A549 (cell line): ENCODE results near the gene SRC. TPM values are rescaled to one million over a fixed set of nuclear protein-coding genes. Genes with fewer than 3 reads are reported as not detected.
"Not testable (repeated sequence)": the region's sequence is repeated elsewhere in the genome, so short reads cannot be mapped to it uniquely, and the experiment has no call there.

Source experiments
- ATAC-seq, 2 experiments: fragments of 200-7000 bp in 1 of 2; fragments of >200 bp in 1 of 2; cut with Nextera tagmentation in 1 of 2; cut with Tn5 transposase in 1 of 2; 3 replicates each; pipeline versions ENCODE4 v1.8.0 to v1.9.1; 2018 to 2020; ENCODE audit warnings: mild to moderate bottlenecking in 1 of 2, moderate library complexity in 1 of 2
- CTCF ChIA-PET: fragments of 300-600 bp; sonication (Branson Sonifier 250); formaldehyde crosslinking; extraction: SDS; loops from one replicate; lab custom pipeline; 2021; ENCODE audit warnings: antibody characterized with exemption, inconsistent platforms; lab: Yijun Ruan, JAX
- POLR2A ChIA-PET: fragments of 350-600 bp; formaldehyde crosslinking; extraction: SDS; loops from one replicate; lab custom pipeline; 2021; ENCODE audit warnings: antibody characterized with exemption, inconsistent platforms; lab: Yijun Ruan, JAX
- DNase-seq, 2 experiments: peaks; one replicate each; pipeline versions ENCODE4 v3.0.0 to v3.0.0-alpha.2; 2011 to 2016; ENCODE audit warnings: low read depth in 1 of 2, low spot score in 1 of 2
- FAIRE-seq: peaks from 2 replicates; lab custom pipeline; 2011; peaks lifted over from hg19 to GRCh38; lab: Jason Lieb, UNC
- H3K27ac ChIP-seq, 2 experiments: fragments of >200 bp; sonication (Bioruptor Twin); formaldehyde crosslinking; 3 replicates each; pipeline ENCODE4 v1.5.1; 2016 to 2017
- H3K4me1 ChIP-seq: fragments of >200 bp; sonication (Bioruptor Twin); formaldehyde crosslinking; 3 replicates; pipeline ENCODE4 v1.6.1; 2016
- H3K4me2 ChIP-seq: fragments of >200 bp; sonication (Bioruptor Twin); formaldehyde crosslinking; 3 replicates; pipeline ENCODE4 v1.6.1; 2016
- H3K4me3 ChIP-seq: fragments of >200 bp; sonication (Bioruptor Twin); formaldehyde crosslinking; 3 replicates; pipeline ENCODE4 v1.5.1; 2016
- H3K9me3 ChIP-seq: fragments of >200 bp; sonication (Bioruptor Twin); formaldehyde crosslinking; 3 replicates; pipeline ENCODE4 v1.6.1; 2016
- CHD2 ChIP-seq: fragments of 150-350 bp; IDR thresholded peaks from 2 replicates; pipeline ENCODE4 v1.6.1; 2014; ENCODE audit warnings: low read length; ENCODE audit not compliant: partially characterized antibody
- E2F6 ChIP-seq: IDR thresholded peaks from 2 replicates; pipeline ENCODE4 v1.6.1; 2012; ENCODE audit warnings: low read depth, borderline replicate concordance
- GATA3 ChIP-seq: IDR thresholded peaks from 2 replicates; pipeline ENCODE4 v1.6.1; 2012; ENCODE audit warnings: borderline replicate concordance
- HOXA7 ChIP-seq: fragments of 250-450 bp; sonication (Bioruptor Pico); IDR thresholded peaks from 2 replicates; pipeline ENCODE4 v1.5.0; 2020; ENCODE audit warnings: mild to moderate bottlenecking, moderate library complexity
- JUN ChIP-seq, 2 experiments: fragments of >200 bp; sonication (Bioruptor Twin); formaldehyde crosslinking; IDR thresholded peaks; 2 replicates in 1 of 2; 3 replicates in 1 of 2; pipeline ENCODE4 v1.6.1; 2016 to 2017
- MAFK ChIP-seq: fragments of 450-650 bp; IDR thresholded peaks from 2 replicates; pipeline ENCODE4 v1.6.1; 2014; ENCODE audit not compliant: partially characterized antibody
- MAX ChIP-seq: IDR thresholded peaks from 2 replicates; pipeline ENCODE4 v1.6.1; 2012
- POLR2A ChIP-seq: IDR thresholded peaks from 2 replicates; pipeline ENCODE4 v1.6.1; 2012; ENCODE audit warnings: mild to moderate bottlenecking, low read length
- RFX5 ChIP-seq: fragments of 450-650 bp; IDR thresholded peaks from 2 replicates; pipeline ENCODE4 v1.7.1; 2014; ENCODE audit warnings: antibody characterized with exemption, mild to moderate bottlenecking, moderate library complexity
- WGBS: methylation state at CpG from one replicate; pipeline ENCODE4 v1.1.6; 2017; ENCODE audit errors: missing lambda C conversion rate; 5-methylcytosine and 5-hydroxymethylcytosine counted together
- polyA plus RNA-seq, 4 experiments: library from polyadenylated mRNA; depleted of rRNA in 3 of 4; stranded (reverse); fragments of >200 nt; fragmentation: RNase III in 1 of 4; extraction: RNeasy Plus Mini Kit Qiagen cat#74134 plus additional on column Dnase treatment in 1 of 4; gene quantifications; 2 replicates in 3 of 4; 3 replicates in 1 of 4; pipeline ENCODE4 v1.2.3, GENCODE V29; 2011 to 2017

Gene SRC
- polyA plus RNA-seq, 2 of the 4 experiments (the other 2 are of a cell fraction): 139 to 154 TPM

DNA sequence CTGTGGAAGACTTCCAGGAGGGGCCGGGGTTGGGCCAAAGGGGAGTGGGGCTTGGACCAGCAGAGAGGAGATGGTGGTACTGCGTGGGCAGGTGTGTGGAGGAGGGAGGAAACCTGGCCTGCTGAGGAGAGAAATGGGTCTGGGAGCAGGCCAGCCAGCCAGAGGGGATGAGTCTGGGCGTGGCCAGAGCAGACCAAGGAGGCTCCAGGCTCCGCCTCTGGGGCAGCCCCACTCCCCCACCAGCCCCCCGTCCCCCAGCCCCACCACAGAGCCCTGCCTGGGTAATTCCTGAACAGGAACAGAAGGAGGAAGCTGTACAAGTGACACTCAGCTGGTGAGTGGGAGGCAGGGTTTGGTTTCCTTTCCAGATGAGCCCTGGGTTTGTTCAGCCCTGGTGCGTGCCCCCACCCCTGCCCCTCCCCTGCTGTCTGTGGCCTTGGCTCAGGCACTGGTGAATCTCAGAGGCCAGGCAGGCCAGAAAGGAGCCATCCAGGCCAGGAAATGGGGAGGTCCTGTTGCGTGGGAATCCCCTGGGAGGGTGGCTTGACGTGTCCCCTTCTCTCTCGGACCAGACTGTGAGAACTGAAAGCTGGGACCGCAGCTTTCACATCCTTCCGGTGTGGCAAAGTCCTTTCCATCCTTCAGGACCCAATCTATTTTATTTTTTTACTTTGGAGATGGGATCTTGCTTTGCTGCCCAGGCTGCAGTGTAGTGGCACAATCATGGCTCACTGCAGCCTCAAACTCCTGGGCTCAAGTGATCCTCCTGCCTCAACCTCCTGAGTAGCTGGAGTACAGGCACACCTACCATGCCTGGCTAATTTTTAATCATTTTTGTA, 9.4 kb upstream of the SRC start:
- H3K27ac ChIP-seq: peak overlapping the region; percentile 91
- POLR2A ChIA-PET: interaction anchor here (0.5 to 1.1 kb wide), 5 partner anchors 9 to 260 kb away, joined by 3 to 5 read pairs (median 4); partner anchors contain the start of genes MANBAL and SRC
- TF ChIP-seq CHD2 (no peak), POLR2A (peak; percentile 15; the same call in 1 of the 2 replicates)
- peak overlapping the region; percentile 73 for H3K4me2 ChIP-seq
- ATAC-seq (peak; percentile 75 to 82), DNase-seq (no peak), FAIRE-seq (no peak)
- 42% methylated on average over 10 of the region's 11 CpGs for WGBS
- H3K4me1 ChIP-seq: peaks cover 34% of the 10 kb centered on the region
- no peak overlapping the region for H3K4me3 ChIP-seq
- CTCF ChIA-PET: interaction anchor here (0.9 to 1.6 kb wide), 4 partner anchors 8 to 197 kb away, joined by 3 to 8 read pairs (median 6); no protein-coding TSS in a partner anchor
- H3K9me3 ChIP-seq: no peaks in the 10 kb centered on the region

GRCh38 chr20:37337208-37337991, 8.5 kb upstream of the SRC start:
- Histone ChIP-seq H3K4me1 (peaks cover 30% of the 10 kb centered on the region), H3K9me3 (no peaks in the 10 kb centered on the region), H3K4me3 (no peak overlapping the region), H3K27ac (peak overlapping the region; percentile 91; a peak in 5 of 6 replicates)
- ATAC-seq: no peak
- no peak for DNase-seq
- no peak for TF ChIP-seq E2F6
- TF ChIP-seq RFX5: no peak
- no peak for TF ChIP-seq MAX
- TF ChIP-seq, all 56 proteins: peak for 0
- 84% methylated on average over 8 of the region's 8 CpGs for WGBS
- ChIA-PET POLR2A (no interaction called here), CTCF (interaction anchor here (0.9 to 1.6 kb wide), 2 partner anchors 47 to 60 kb away, joined by 3 to 6 read pairs; no protein-coding TSS in a partner anchor)
- FAIRE-seq: no peak
- peak overlapping the region; percentile 73 for H3K4me2 ChIP-seq

DNA sequence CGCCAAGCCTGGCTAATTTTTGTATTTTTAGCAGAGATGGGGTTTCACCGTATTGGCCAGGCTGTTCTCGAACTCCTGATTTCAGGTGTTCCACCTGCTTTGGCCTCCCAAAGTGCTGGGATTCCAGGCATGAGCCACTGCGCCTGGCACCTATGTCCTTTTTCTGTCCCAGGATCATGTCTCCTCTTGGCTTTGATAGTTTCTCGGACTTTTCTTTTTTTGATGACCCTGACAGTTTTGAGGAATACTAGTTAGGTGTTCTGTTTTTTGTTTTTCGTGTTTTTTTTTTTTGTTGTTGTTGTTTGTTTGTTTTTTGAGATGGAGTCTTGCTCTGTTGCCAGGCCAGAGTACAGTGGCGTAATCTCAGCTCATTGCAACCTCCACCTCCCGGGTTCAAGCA, 7.6 kb upstream of the SRC start:
- 92% methylated on average over 8 of the region's 8 CpGs for WGBS
- FAIRE-seq, H3K4me2 ChIP-seq, H3K4me3 ChIP-seq, H3K9me3 ChIP-seq, DNase-seq, CTCF ChIA-PET, ATAC-seq, POLR2A ChIA-PET: not testable (repeated sequence)
- Histone ChIP-seq H3K27ac (peak overlapping the region in 1 of 2 experiments; percentile 37; a peak in 1 of 6 replicates), H3K4me1 (peaks cover 39% of the 10 kb centered on the region)
- peak; percentile 48 for TF ChIP-seq MAFK

- ChIA-PET CTCF (interaction anchor here (0.6 to 0.8 kb wide), 2 partner anchors 26 to 57 kb away, joined by 3 to 4 read pairs; no protein-coding TSS in a partner anchor), POLR2A (no interaction called here)
- no peak overlapping the region for H3K4me3 ChIP-seq
- H3K9me3 ChIP-seq: no peaks in the 10 kb centered on the region
- FAIRE-seq (no peak), ATAC-seq (no peak), DNase-seq (no peak)
- no peak overlapping the region for H3K4me2 ChIP-seq
- 51% methylated on average over 4 of the region's 4 CpGs for WGBS
- peak overlapping the region in 1 of 2 experiments; percentile 52; a peak in 3 of 6 replicates for H3K27ac ChIP-seq
- peaks cover 47% of the 10 kb centered on the region for H3K4me1 ChIP-seq
- TF ChIP-seq HOXA7 (CRISPR knock-in tag) (no peak), GATA3 (0 out of 2 replicates have a peak, but pooled peaks have one; percentile 16), JUN (IDR thresholded peaks at IDR 0.05) (no peak)
Measured at GRCh38 chr20:37339208-37339607, 6.7 kb upstream of the SRC start.

DNA sequence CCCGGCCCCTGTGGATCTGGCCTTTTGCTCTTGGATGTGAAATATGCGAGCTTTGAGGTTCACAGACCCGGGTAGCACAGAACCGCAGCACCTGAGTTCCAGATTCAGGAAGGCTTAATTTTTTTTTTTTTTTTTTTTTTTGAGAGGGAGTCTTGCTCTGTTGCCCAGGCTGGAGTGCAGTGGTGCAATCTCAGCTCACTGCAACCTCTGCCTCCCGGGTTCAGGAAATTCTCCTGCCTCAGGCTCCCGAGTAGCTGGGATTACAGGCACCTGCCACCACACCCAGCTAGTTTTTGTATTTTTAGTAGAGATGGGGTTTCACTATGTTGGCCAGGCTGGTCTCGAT, 6.2 kb upstream of the SRC start:
- FAIRE-seq, DNase-seq, ATAC-seq, H3K4me3 ChIP-seq, POLR2A ChIA-PET, H3K9me3 ChIP-seq, H3K4me2 ChIP-seq: not testable (repeated sequence)
- H3K4me1 ChIP-seq: peaks cover 53% of the 10 kb centered on the region
- peak overlapping the region in 1 of 2 experiments; percentile 52; a peak in 3 of 6 replicates for H3K27ac ChIP-seq
- WGBS: 85% methylated on average over 7 of the region's 7 CpGs
- CTCF ChIA-PET: interaction anchor here (0.6 to 0.8 kb wide), 2 partner anchors 26 to 57 kb away, joined by 3 to 4 read pairs; no protein-coding TSS in a partner anchor
